SK-N-MC (cell line): ENCODE data around the gene MSH5.

Source experiments
- EZH2 ChIP-seq: fragments of 200-600 bp; sonication (generic); IDR thresholded peaks from one replicate; pipeline ENCODE4 v1.6.1; 2017; ENCODE audit warnings: antibody characterized with exemption
- FOXP2 ChIP-seq: optimal IDR thresholded peaks from 2 replicates; pipeline ENCODE3; 2011; ENCODE audit warnings: mild to moderate bottlenecking, moderate library complexity; ENCODE audit not compliant: insufficient read depth; ENCODE audit errors: extremely low read length, control extremely low read depth
- POLR2AphosphoS5 ChIP-seq: IDR thresholded peaks from 2 replicates; pipeline ENCODE4 v1.6.1; 2012; ENCODE audit warnings: mild to moderate bottlenecking, low read depth, low read length, borderline replicate concordance

GRCh38 chr6:31728767-31729514 is 10.9 kb upstream of the MSH5 start, which contains the start of gene DDAH2:
- TF ChIP-seq EZH2 (no peak), POLR2AphosphoS5 (no peak), FOXP2 (no peak)
